Activated T-cell treated with anti-CD3 and anti-CD28 coated beads for 48 hours (primary cell): ENCODE measurements around the gene DSCAML1.

ENCODE experiments used
- DNase-seq: peaks from one replicate; pipeline ENCODE4 v3.0.0-alpha.2; 2020; ENCODE audit warnings: low read depth

Gene DSCAML1

GRCh38 chr11:117520201-117520600 lies 276.8 kb downstream of the DSCAML1 start:
- DNase-seq: no peak

GRCh38 chr11:117519590-117519989 lies 277.4 kb downstream of the DSCAML1 start:
- no peak for DNase-seq

GRCh38 chr11:117519170-117519569 lies 277.8 kb downstream of the DSCAML1 start:
- DNase-seq: no peak

- no peak for DNase-seq
Observed at GRCh38 chr11:117518455-117518854, 278.6 kb downstream of the DSCAML1 start.

GRCh38 chr11:117517097-117517496 lies 279.9 kb downstream of the DSCAML1 start:
- no peak for DNase-seq

GRCh38 chr11:117515892-117516787 lies 280.9 kb downstream of the DSCAML1 start:
- DNase-seq: no peak

- no peak for DNase-seq
Observed at GRCh38 chr11:117514256-117514655, 282.8 kb downstream of the DSCAML1 start.

- DNase-seq: no peak
Observed at GRCh38 chr11:117513666-117514065, 283.4 kb downstream of the DSCAML1 start.

GRCh38 chr11:117511931-117512539 lies 285.0 kb downstream of the DSCAML1 start:
- no peak for DNase-seq

GRCh38 chr11:117511483-117511930 lies 285.5 kb downstream of the DSCAML1 start:
- DNase-seq: no peak

GRCh38 chr11:117510646-117511045 lies 286.4 kb downstream of the DSCAML1 start:
- DNase-seq: no peak

GRCh38 chr11:117509543-117509942 lies 287.5 kb downstream of the DSCAML1 start:
- DNase-seq: no peak

- no peak for DNase-seq
Observed at GRCh38 chr11:117506971-117507370, 290.0 kb downstream of the DSCAML1 start.

GRCh38 chr11:117505285-117505970 lies 291.6 kb downstream of the DSCAML1 start:
- DNase-seq: no peak

GRCh38 chr11:117502779-117503100 lies 294.3 kb downstream of the DSCAML1 start:
- DNase-seq: no peak

- DNase-seq: no peak
Observed at GRCh38 chr11:117502015-117502778, 294.8 kb downstream of the DSCAML1 start.

- DNase-seq: no peak
Observed at GRCh38 chr11:117501237-117501898, 295.6 kb downstream of the DSCAML1 start.

GRCh38 chr11:117498791-117499190 lies 298.2 kb downstream of the DSCAML1 start:
- DNase-seq: no peak

- no peak for DNase-seq
Observed at GRCh38 chr11:117497206-117497951, 299.6 kb downstream of the DSCAML1 start.

GRCh38 chr11:117495357-117495756 lies 301.7 kb downstream of the DSCAML1 start:
- no peak for DNase-seq
